ENCODE data around the gene ADGRD2. TPM values are rescaled to one million over a fixed set of nuclear protein-coding genes. Genes with fewer than 3 reads are reported as not detected.

Gene ADGRD2
- not detected for total RNA-seq (2021; ENCODE audit: unreplicated experiment)
- polyA plus RNA-seq (2012; ENCODE audit: insufficient read length) = 0.70 TPM
- Bru-seq, nascent RNA = not detected
- BruChase-seq, experiment 1, labeled RNA remaining after a 2-hour chase = percentile 6 among the genes with signal in this experiment
- not detected for BruChase-seq, experiment 2, labeled RNA remaining after a 6-hour chase
- long read RNA-seq = 0 reads

- H3K9me3 ChIP-seq (ENCODE audit: control insufficient read depth, insufficient read depth, low read depth, low read length) = no peaks in the 10 kb centered on the region
- H3K27ac ChIP-seq (ENCODE audit: low read length) = no peak within 1 kb of the TSS
- no peaks in the 10 kb centered on the region for H3K4me1 ChIP-seq (ENCODE audit: control insufficient read depth, insufficient read depth, low read length)
- TF ChIP-seq SIN3A (IDR thresholded peaks at IDR 0.05; ENCODE audit: borderline replicate concordance, insufficient read depth, low read depth, low read length) (no peak), POLR2AphosphoS5 (IDR thresholded peaks at IDR 0.05; ENCODE audit: low read depth, low read length) (no peak), REST (IDR thresholded peaks at IDR 0.05; ENCODE audit: insufficient read depth in 1 of 2, low read depth in 2 of 2, low read length in 1 of 2) (no peak), TCF7L2 (IDR thresholded peaks at IDR 0.05; ENCODE audit: low read depth, low read length) (no peak), CTCF (IDR thresholded peaks at IDR 0.05) (no peak)
- POLR2A ChIA-PET = no interaction called here
- no peak for DNase-seq (ENCODE audit: low read depth, low spot score)
- no peak within 1 kb of the TSS for H3K4me3 ChIP-seq (ENCODE audit: low read depth in 2 of 2, low read length in 2 of 2)
- no peaks in the 10 kb centered on the region for H3K27me3 ChIP-seq (ENCODE audit: control insufficient read depth, insufficient read depth, low read length)
- in situ Hi-C loops (cut with HindIII; ENCODE audit: low pct_unique_long_range_greater_than_20kb, low sequenced_read_pairs) (no loop called here), intact Hi-C loops (cut with micrococcal nuclease; ENCODE audit: unreplicated experiment) (no loop called here)
- CTCF ChIA-PET = interaction anchor here (0.6 kb wide), 1 partner anchor 10 kb away, joined by 5 read pairs; no protein-coding TSS in a partner anchor
- no peak for ATAC-seq
- no TSS peak for BruUV-seq (replicated peaks)
- H3K36me3 ChIP-seq (ENCODE audit: control insufficient read depth, insufficient read depth, low read length) = no peaks in the 10 kb centered on the region
Observed at GRCh38 chr9:124450241-124450924, at the start of gene ADGRD2. Gene ADGRD2 (plus strand): TSS chr9:124450451. CDS start chr9:124451667, 1,216 bp downstream.

- in situ Hi-C loops (cut with HindIII; ENCODE audit: low pct_unique_long_range_greater_than_20kb, low sequenced_read_pairs) = no loop called here
- BruUV-seq (replicated peaks) = no TSS peak
- CTCF ChIA-PET = no interaction called here
Observed at GRCh38 chr9:124403246-124403645, 47.0 kb upstream of the ADGRD2 start.

GRCh38 chr9:124409410-124409809 is 40.8 kb upstream of the ADGRD2 start:
- intact Hi-C loops (cut with micrococcal nuclease; ENCODE audit: unreplicated experiment) = no loop called here
- POLR2A ChIA-PET = no interaction called here
- TF ChIP-seq TCF7L2 (IDR thresholded peaks at IDR 0.05; ENCODE audit: low read depth, low read length) (no peak), REST (IDR thresholded peaks at IDR 0.05; ENCODE audit: insufficient read depth in 1 of 2, low read depth in 2 of 2, low read length in 1 of 2) (no peak), SIN3A (IDR thresholded peaks at IDR 0.05; ENCODE audit: borderline replicate concordance, insufficient read depth, low read depth, low read length) (no peak), POLR2AphosphoS5 (IDR thresholded peaks at IDR 0.05; ENCODE audit: low read depth, low read length) (no peak), CTCF (IDR thresholded peaks at IDR 0.05) (no peak)
- CTCF ChIA-PET = no interaction called here
- Histone ChIP-seq H3K9me3 (ENCODE audit: control insufficient read depth, insufficient read depth, low read depth, low read length) (no peaks in the 10 kb centered on the region), H3K27me3 (ENCODE audit: control insufficient read depth, insufficient read depth, low read length) (no peaks in the 10 kb centered on the region), H3K4me3 (ENCODE audit: low read depth in 2 of 2, low read length in 2 of 2) (no peak overlapping the region), H3K4me1 (ENCODE audit: control insufficient read depth, insufficient read depth, low read length) (peaks cover 24% of the 10 kb centered on the region), H3K36me3 (ENCODE audit: control insufficient read depth, insufficient read depth, low read length) (peaks cover 42% of the 10 kb centered on the region), H3K27ac (ENCODE audit: low read length) (no peak overlapping the region)
- in situ Hi-C loops (cut with HindIII; ENCODE audit: low pct_unique_long_range_greater_than_20kb, low sequenced_read_pairs) = no loop called here
- no peak for ATAC-seq
- no peak for DNase-seq (ENCODE audit: low read depth, low spot score)
- no TSS peak for BruUV-seq (replicated peaks)

More at GRCh38 chr9:124403246-124403645, 47.0 kb upstream of the ADGRD2 start:
- H3K27me3 ChIP-seq (ENCODE audit: control insufficient read depth, insufficient read depth, low read length) = no peaks in the 10 kb centered on the region
- no peak overlapping the region for H3K27ac ChIP-seq (ENCODE audit: low read length)
- peaks cover 31% of the 10 kb centered on the region for H3K36me3 ChIP-seq (ENCODE audit: control insufficient read depth, insufficient read depth, low read length)
- intact Hi-C loops (cut with micrococcal nuclease; ENCODE audit: unreplicated experiment) = no loop called here
- POLR2A ChIA-PET = no interaction called here
- no peaks in the 10 kb centered on the region for H3K9me3 ChIP-seq (ENCODE audit: control insufficient read depth, insufficient read depth, low read depth, low read length)
- peaks cover 30% of the 10 kb centered on the region for H3K4me1 ChIP-seq (ENCODE audit: control insufficient read depth, insufficient read depth, low read length)
- H3K4me3 ChIP-seq (ENCODE audit: low read depth in 2 of 2, low read length in 2 of 2) = no peak overlapping the region
- no peak for TF ChIP-seq TCF7L2 (IDR thresholded peaks at IDR 0.05; ENCODE audit: low read depth, low read length)
- ATAC-seq = no peak
- DNase-seq (ENCODE audit: low read depth, low spot score) = no peak

Measured in Panc1 (cell line).